ENCODE measurements around the gene CUL5.
"Not testable (repeated sequence)": the region's sequence is repeated elsewhere in the genome, so short reads cannot be mapped to it uniquely, and the experiment has no call there.

CUL5 gene

GRCh38 chr11:108025387-108026080, 16.8 kb downstream of the CUL5 start:
- DNase-seq = no peak

DNA sequence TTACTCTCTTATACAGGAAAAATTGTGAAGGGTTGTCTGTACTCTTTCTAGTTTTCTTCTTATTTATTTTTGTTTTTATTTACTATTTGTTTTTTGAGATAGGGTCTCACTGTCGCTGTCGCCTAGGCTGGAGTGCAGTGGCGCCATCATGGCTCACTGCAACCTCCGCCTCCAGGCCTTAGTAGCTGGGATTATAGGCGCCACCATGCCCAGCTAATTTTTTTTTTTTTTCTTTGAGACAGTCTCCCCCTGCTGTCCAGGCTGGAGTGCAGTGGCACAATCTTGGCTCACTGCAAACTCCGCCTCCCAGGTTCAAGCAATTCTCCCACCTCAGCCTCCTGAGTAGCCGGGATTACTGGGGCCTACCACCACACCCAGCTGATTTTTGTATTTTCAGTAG, 18.4 kb downstream of the CUL5 start:
- no peak for DNase-seq

- not testable (repeated sequence) for DNase-seq
These were observed 20.2 kb downstream of the CUL5 start for GRCh38 chr11:108028822-108029441.

- not testable (repeated sequence) for DNase-seq
These were observed 22.9 kb downstream of the CUL5 start for GRCh38 chr11:108031604-108032003.

- DNase-seq = no peak
These were observed 24.1 kb downstream of the CUL5 start for GRCh38 chr11:108032800-108033199.

DNA sequence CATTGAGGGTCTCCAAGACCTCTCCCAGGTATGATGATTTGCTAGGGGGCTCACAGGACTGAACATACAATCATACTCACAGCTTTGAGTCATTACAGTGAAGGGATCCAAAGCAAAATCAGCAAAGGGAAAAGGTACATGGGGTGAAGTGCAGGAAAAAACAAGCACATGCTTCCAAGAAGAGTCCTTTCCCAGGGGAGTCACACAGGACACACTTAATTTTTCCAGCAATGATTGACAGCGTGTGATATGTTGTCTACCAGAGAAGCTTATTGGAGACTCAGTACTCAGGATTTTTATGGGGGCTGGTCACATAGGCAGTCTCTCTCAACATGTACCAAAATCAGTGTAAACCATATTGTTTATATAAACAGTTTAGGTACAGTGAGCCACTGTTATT, 25.3 kb downstream of the CUL5 start:
- DNase-seq = no peak

GRCh38 chr11:108034952-108035351, 26.3 kb downstream of the CUL5 start:
- no peak for DNase-seq

- no peak for DNase-seq
These were observed 27.0 kb downstream of the CUL5 start for GRCh38 chr11:108035690-108036089.

DNA sequence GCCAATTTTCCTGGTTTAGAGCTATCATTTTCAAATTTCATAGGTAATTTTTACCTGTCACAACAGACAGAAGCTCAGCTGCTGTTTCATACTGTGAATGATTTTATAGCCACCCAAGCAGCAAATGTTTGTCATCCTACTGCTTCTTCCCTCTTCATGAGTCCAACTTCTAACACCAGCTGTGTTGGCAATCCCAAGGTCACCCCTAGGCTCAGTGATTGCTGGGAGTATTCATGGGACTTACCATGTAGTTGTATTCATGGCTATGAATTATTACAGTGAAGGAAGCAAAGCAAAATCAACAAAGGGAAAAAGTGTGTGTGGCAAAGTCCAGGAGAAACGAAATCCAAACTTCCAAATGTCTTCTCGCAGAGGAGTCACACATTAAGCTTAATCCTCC, 28.5 kb downstream of the CUL5 start:
- no peak for DNase-seq

DNA sequence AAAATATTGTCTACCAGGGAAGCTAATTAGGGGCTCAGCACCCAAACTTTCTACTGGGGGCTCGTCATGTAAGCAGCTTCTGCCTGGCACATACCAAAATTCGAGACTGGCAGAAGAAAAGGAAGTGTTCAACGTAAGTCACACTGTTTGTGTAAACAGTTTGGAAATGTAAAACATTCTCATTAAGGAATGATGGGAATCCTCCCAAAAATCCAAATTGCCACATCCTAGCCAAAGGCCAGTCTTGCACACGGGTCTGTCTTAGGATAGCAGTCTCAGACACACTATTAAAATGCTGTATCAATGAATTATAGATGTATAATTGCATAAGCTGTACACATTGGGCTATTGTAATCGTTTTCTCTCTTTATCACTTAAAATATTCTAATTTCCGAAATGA, 28.9 kb downstream of the CUL5 start:
- no peak for DNase-seq

GRCh38 chr11:108048269-108048668, 39.6 kb downstream of the CUL5 start:
- DNase-seq = no peak

DNA sequence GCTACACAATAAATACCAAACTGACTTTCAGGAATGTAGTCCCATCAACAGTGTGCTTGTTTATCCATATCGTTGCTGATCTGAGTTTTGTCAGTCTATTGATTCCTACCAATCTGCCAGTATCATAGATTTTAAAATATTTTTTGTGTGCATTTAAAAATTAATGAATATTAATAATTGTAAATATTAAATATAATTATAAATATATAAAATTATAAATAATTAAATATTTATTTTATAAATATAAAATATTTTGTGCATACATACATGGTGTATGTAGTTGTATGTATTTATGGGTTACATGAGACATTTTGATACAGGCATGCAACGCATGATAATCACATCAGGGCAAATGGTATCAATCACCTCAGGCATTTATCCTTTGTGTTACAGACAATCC, 53.6 kb downstream of the CUL5 start:
- DNase-seq = no peak

DNA sequence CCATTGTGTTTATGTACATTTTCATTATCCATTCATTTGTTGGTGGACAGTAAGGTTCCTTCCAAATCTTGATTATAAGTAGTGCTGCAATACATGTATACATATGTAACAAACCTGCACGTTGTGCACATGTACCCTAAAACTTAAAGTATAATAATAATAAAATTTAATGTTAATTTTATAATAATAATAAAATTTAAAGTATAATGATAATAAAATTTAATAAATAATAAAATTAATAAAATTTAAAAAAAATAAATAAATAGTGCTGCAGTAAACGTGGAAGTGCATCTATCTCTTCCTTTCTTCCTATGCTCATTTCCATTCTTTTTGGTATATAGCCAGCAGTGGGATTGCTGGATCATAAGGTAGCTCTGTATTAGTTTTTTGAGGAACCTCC, 54.7 kb downstream of the CUL5 start:
- no peak for DNase-seq

- no peak for DNase-seq
These were observed 61.2 kb downstream of the CUL5 start for GRCh38 chr11:108069947-108070346.

- DNase-seq = no peak
These were observed 76.1 kb downstream of the CUL5 start for GRCh38 chr11:108084811-108085210.

- DNase-seq = no peak
These were observed 77.0 kb downstream of the CUL5 start for GRCh38 chr11:108085672-108086071.

DNA sequence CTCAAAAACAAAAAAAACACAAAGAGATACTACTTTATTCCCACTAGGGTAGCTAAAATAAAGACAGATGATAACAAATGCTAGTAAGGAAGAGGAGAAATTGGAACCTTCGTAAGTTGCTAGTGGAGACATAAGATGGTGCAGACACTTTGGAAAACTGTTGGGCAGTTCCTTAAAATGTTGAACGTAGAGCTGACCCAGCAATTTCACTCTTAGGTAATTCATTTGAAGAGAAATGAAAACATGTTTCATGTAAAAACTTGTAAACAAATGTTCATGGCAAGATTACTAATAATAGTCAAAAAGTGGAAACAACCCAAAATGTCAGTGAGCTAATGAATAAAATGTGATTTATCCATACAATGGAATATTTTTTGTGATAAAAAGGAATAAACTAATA, 83.4 kb downstream of the CUL5 start:
- no peak for DNase-seq

- no peak for DNase-seq
These were observed 84.6 kb downstream of the CUL5 start for GRCh38 chr11:108093128-108093904.

DNA sequence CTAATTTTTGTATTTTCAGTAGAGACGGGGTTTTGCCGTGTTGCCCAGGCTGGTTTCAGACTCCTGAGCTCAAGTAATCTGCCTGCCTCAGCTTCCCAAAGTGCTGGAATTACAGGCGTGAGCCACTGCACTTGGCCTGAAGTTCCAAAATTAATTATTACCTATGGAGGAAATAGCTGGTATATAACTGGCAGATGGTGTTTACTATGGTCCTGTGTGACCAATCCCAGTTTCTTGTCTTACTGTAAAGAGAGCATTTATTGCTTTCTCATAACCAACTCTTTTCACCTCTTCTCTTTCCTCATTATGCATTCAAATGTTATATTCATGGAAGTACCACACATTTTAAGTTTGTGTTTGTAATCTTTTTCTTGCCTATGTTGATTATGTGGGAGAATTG, 88.5 kb downstream of the CUL5 start:
- DNase-seq = no peak

DNA sequence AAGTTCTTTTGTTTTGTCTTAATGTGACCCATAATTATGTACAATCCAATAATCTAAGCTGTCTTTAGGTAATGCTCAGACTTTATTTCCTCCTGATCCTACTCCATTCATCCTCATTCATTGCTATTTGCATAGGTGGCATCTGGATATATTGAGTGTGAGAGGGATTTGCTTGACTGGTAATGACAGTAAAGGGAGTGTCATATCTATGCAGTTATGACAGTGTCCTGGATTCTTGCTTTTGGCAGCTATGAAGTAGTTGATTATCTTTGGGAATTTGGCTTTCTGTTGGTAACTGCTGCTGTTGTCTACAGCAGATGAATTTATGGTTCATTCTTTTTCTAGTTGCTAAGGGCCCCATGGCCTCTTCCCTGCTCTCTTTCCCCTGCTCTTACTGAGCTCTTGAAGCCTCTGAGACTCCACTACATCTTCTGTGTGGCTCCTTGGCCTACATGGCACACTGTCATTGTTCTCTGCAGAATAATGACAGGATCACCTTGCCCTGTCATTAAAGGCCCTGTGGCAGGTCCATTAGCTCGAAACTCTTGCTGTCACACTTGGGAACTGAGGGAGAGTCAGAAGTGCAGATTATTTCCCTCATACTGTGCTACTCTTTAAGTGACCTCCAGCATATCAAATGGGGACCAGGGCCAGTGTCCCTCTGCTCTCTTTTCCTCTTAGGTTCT, 92.5 kb downstream of the CUL5 start:
- DNase-seq = no peak

- no peak for DNase-seq
These were observed 102.4 kb downstream of the CUL5 start for GRCh38 chr11:108111126-108111525.

GRCh38 chr11:108112057-108112456, 103.4 kb downstream of the CUL5 start:
- no peak for DNase-seq

GRCh38 chr11:108115500-108116140, 106.9 kb downstream of the CUL5 start:
- DNase-seq = peak; percentile 87
